ENCODE results near the gene MRPL37.
"Not testable (repeated sequence)": the region's sequence is repeated elsewhere in the genome, so short reads cannot be mapped to it uniquely, and the experiment has no call there.

MRPL37 gene

DNA sequence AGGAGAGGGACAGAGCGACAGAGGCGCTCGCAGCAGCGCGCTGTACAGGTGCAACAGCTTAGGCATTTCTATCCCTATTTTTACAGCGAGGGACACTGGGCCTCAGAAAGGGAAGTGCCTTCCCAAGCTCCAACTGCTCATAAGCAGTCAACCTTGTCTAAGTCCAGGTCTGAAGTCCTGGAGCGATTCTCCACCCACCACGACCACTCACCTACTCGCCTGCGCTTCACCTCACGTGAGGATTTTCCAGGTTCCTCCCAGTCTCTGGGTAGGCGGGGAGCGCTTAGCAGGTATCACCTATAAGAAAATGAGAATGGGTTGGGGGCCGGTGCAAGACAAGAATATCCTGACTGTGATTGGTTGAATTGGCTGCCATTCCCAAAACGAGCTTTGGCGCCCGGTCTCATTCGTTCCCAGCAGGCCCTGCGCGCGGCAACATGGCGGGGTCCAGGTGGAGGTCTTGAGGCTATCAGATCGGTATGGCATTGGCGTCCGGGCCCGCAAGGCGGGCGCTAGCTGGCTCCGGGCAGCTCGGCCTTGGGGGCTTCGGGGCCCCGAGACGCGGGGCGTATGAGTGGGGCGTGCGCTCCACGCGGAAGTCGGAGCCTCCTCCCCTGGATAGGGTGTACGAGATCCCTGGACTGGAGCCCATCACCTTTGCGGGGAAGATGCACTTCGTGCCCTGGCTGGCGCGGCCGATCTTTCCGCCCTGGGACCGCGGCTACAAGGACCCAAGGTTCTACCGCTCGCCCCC is at the start of gene MRPL37, which contains the start of gene CYB5RL:
TSS of gene MRPL37 (plus strand) at position 403 of the 754 bp plus-strand sequence. CDS start at position 480, 77 bp downstream.
TSS of gene CYB5RL (minus strand) at position 266 of the 754 bp plus-strand sequence. CDS start 4,414 bp downstream, outside the sequence.
- peak; percentile 92 for DNase-seq (ENCODE audit: low read depth)

DNA sequence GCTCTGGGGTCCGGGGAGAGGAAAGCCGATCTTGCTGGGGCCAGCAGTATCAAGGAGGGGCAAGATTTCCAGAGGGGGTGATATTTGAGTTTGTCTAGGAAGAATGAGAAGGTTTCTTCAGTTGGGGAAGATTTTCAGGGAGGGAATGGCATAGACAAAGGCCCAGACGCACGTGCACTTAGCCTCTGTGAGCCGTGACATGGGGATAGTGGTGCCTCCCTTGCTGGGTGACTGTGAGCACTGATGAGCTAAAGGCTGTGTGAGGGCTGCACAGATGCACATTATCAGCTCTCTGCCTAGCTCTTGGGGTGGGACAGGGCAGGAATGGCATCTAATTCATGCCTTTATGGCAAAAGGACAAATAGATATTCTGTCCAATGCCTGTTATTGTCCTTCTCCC is 49.0 kb upstream of the MRPL37 start:
- no peak for DNase-seq (ENCODE audit: low read depth)

DNA sequence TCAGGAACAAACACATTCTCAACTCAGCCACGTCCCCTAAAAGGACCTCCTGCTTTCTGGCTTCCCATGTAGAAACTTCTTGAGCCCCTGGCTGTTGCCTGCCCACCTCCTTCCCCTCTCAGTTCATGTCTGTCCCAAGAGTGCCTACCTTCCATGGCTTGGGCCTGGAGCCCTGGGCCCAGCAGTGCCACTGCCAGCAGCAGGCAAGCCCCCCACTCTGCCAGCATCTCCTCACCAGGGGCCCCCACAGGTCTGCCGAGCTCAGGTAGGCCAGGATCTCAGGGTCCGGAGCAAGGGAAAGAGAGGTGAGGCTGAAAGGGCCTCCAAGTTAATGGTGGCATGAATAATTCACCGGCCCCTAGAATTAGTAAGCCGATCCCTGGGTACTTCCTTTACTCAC is 47.3 kb upstream of the MRPL37 start, which contains the start of gene CDCP2:
TSS of gene CDCP2 (minus strand) at position 305 of the 400 bp plus-strand sequence. CDS start at position 227, 78 bp downstream.
- DNase-seq (ENCODE audit: low read depth) = no peak

DNA sequence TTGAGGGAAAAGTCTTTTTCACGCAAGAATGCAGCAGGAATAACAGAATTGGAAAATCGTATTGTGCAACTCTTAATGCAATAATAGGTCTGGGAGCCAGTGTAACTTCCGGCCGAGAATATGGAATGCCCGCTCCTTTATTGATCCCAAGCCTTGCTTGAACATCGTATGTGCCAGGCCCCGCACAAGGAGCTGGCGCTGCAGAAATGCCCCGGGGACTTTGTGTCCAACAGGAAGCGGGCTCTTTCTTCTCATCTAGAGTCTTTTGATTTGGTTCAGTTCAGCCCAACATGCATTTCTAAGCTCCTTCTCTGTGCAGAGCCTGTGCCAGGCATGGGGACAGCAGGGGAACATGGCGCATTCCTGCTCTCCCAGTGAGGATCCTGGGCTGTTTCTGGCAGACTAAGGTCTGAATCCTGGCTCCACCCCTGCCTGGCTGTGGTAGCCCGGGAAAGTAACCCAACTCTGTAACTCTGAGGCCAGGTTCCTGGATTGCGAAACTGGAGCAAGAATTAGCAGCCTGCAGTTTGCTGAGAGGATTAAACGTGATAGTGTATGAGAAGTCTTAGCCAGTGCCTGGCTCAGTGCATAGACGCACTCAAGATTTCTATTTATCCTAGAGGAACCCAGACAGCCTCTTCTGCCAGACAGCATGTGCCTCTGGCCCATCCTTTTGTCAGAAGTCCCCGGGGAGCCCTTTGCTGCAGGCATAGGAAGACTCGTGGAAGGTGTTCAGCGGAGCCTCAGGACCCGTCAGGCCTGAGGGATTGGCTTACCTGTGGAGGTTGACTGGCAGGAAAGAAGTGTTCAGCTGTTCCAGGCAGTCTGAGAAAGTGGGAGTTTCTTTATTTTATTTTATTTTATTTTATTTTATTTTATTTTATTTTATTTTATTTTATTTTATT is 46.2 kb upstream of the MRPL37 start:
- peak; percentile 50 for DNase-seq (ENCODE audit: low read depth)

DNA sequence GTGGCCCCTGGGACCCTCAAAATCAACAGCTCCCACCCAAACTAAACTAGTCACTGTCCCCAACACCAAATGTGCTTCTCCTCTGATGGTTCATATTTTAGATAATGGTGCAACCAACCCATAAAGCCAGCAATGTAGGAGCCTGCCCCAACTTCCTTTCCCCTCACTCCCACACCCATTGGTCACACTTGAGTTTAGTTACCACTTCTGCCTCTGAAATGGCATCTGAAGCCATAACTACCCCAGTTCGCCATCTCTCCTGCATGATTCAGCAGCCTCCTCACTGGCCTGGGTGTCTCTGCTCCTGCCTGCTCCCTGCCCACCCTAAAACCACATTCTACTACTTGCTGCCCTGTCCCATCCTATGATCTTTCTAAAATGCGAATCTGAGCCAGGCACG is 43.8 kb upstream of the MRPL37 start:
- no peak for DNase-seq (ENCODE audit: low read depth)

DNA sequence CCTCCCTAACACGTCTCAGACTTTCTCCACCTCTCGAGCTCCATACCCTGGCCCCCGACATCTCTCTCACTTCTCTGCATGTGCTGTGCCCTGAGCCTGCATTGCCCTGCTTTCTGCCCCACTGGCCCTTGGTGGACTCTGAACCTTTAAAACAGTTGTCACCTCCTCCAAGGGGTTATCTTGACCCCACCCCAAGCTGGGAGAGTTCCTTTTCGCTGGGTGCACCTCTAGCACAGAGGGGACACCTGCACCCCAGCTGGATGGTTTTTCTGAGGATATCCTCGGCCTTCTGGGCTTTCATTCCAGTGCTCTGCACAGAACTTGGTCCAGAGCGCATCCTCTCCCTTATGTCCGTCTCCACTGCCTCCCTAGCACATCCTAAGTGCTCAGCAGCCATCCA is 43.0 kb upstream of the MRPL37 start:
- DNase-seq (ENCODE audit: low read depth) = no peak

DNA sequence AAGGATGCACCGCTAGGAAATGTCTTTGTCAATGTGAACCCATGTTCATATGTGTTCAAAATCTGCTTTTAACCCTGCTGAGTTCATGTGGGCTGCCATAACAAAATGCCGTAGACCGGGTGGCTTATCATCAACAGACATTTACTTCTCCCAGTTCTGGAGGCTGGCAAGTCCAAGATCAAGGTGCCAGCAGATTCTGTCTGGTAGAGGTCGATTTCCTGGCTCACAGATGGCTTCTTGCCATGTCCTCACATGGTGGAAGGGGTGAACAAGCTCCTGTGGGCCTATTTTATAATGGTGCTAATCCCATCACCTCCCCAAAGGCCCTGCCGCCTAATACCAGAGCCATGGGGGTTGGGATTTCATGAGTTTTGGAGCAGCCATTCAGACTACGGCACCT is 42.6 kb upstream of the MRPL37 start:
- DNase-seq (ENCODE audit: low read depth) = no peak

DNA sequence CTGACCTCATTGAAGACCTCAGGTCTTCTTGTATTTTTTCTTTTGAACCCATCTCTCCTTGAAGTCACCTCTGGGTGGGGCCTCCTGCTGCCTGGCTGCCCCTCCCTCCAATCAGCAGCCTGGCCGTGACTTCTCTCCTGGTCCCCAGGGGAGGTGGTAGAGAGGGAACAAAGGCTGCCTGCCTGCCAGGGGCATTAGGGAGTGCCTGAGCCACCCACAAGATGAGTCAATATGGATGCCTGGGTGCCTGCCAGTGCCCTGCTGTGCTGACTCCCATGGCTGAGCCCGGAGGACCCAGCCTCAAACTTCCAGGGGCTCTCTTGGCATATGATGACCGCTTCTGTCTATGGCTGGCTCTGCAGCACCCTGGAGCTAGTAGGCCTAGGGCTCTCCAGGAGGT is 41.9 kb upstream of the MRPL37 start:
- DNase-seq (ENCODE audit: low read depth) = no peak

DNA sequence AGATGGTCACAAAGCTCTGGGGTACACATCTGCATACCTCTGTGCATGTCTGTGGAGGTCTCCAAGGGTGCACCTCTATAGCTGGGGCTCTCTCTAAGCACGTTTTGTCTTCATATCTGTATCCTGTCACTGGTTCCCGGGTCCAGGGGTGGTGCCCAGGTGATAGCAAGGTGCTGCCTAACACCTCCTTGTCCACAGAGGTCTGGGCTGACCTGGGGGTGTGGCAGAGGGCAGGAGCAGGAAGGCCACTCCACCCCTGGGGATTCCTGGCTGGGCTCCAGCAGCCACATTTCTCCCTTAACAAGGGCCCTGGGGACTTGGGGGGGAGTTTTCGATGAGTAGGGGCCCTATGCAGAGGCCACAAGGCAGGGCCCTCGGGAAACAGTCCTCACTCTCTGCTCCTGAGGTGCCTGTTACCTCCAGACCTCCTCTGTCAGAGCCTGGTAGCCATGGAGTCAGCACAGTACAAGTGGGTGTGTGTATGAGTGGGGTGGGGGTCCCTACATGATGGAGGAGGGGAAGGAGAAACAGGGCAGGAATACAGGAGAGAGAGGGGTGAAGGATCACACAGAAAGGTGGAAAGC is 40.1 kb upstream of the MRPL37 start:
- no peak for DNase-seq (ENCODE audit: low read depth)

DNA sequence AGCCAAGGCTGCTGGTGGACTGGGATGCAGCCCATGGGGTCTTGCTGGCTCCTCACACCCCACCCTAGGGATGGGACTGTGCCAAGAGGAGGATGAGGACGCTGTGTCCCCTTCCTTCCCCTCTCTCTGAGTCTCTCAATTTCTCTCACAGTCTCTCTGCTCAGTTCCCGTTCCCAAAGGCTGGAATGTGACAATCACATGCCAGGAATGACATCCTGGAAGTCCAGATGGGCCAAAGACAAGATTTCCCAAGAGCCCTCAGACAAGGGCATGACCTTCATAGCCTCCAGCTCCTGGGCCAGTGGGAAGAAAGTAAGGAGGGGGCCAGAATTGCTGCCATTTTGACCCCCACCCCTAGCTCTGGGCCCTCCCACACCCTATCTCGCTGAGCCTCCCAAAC is 39.6 kb upstream of the MRPL37 start:
- no peak for DNase-seq (ENCODE audit: low read depth)

DNA sequence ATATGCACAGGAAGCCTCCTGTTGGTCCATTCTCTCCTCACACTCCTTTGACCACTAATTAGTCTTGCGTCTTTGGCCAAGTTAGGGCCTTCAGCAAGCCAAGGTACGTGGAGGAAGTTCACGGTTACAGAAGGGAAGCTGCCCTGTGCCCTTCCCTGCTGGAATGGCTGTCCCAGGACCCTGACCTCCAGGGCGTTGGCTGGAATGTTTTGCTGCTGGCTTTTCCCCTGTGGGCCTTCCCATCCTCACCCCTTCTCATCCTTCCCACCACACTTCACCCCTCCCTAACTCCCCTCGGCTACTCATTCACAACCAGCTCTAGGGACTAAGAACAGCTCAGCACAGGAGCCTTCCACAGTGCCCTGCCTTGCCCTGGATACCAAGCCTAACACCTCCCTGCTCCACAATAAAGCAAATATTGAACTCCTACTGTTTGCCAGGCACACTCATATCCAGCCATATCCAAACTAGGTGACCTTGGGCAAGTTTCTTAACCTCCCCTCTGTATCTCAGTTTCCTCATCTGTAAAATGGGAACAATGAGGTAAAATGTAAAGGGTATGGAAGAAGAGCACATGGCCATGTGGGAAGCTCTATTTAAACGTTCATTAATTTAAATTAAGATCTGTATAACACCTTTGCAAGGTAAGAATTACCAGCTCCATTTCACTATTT is 38.3 kb upstream of the MRPL37 start:
- DNase-seq (ENCODE audit: low read depth) = no peak

DNA sequence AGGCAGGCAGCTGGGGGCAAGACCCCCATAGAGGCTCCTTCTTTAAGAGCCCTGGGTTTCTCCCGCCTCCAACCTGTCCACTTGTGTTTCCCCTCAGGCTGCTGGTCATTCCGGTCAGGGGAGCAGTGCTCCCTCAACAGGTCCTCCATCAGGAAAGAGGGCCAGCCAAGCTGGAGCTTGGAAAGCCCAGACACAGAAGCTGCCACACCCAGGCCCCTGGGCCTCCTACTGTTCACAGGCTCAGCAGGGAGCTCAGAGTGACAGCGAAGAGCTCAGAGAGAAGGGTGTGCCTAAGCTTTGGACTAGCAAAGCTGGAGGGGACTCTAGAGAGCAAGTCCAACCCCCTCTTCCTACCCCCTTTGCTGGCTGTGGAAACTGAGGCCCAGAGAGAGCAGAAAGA is 36.9 kb upstream of the MRPL37 start:
- no peak for DNase-seq (ENCODE audit: low read depth)

DNA sequence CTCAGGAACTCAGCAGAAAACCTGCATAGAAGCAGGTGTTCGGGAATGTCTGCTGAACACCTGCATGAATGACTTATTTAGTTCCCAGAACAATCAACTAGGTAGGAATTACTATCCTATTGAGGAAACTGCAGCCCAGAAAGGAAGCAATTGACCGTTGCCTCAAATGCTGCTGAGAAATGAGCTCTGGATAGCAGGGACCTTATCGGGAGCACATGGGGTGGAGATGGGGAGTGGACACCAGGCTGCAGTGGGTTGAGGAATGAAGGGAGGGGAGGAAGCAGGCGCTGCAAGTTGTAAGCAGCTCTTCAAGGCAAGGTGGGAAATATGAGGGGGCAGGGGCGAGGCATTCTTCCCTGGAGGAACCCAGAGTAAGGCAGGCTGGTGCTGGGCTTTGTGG is 36.4 kb upstream of the MRPL37 start:
- no peak for DNase-seq (ENCODE audit: low read depth)

DNA sequence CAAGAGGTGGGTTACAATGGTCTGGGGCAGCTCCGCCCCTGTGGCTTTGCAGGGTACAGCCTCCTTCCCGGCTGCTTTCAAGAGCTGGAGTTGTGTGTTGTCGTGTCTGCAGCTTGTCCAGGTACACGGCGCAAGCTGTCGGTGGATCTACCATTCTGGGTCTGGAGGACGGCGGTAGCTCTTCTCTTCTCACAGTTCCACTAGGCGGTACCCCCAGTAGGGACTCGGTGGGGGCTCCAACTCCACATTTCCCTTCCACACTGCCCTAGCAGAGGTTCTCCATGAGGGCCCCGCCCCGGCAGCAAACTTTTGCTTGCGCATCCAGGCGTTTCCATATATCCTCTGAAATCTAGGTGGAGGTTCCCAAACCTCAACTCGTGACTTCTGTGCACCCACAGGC is 34.8 kb upstream of the MRPL37 start:
- no peak for DNase-seq (ENCODE audit: low read depth)

DNA sequence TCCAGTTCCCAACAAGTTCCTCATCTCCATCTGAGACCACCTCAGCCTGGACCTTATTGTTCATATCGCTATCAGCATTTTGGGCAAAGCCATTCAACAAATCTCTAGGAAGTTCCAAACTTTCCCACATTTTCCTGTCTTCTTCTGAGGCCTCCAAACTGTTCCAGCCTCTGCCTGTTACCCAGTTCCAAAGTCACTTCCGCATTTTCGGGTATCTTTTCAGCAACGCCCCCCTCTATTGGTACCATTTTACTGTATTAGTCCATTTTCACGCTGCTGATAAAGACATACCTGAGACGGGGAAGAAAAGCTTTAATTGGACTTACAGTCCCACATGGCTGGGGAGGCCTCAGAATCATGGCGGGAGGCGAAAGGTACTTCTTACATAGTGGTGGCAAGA is 33.6 kb upstream of the MRPL37 start:
- DNase-seq (ENCODE audit: low read depth) = not testable (repeated sequence)

DNA sequence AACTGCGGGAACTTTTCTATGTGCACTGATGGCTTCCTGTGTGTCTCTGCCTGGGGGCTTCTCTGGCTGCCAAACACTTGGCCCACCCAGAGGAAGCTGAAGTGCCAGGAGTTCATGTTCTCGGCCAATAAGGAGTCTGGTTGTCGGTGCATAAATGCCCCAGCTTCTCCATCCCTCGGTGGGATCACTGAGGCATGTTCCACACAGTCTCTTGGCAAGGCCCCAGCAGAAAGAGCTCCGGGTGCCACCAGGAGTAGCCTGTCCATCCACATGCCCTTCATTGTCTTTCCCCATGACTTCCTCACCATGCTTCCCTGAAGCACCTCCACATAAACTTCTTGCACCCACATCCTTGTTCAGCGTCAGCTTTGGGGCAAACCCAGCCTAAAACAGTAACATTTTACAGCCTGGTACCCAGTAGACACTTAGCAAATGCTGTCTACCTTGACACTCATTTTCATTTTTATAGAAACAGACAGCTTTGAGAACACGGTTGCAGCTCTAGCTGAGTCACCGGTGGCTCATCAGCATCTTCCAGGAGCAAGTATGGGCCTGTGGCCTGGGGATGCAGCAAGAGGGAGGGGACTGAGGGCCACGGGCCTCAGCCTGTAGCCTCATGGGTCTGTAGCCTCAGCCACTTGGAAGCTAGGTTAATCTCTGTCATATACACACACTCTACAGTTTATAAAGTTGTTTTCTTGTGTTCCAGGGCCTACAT is 32.4 kb upstream of the MRPL37 start:
- DNase-seq (ENCODE audit: low read depth) = peak; percentile 15

DNA sequence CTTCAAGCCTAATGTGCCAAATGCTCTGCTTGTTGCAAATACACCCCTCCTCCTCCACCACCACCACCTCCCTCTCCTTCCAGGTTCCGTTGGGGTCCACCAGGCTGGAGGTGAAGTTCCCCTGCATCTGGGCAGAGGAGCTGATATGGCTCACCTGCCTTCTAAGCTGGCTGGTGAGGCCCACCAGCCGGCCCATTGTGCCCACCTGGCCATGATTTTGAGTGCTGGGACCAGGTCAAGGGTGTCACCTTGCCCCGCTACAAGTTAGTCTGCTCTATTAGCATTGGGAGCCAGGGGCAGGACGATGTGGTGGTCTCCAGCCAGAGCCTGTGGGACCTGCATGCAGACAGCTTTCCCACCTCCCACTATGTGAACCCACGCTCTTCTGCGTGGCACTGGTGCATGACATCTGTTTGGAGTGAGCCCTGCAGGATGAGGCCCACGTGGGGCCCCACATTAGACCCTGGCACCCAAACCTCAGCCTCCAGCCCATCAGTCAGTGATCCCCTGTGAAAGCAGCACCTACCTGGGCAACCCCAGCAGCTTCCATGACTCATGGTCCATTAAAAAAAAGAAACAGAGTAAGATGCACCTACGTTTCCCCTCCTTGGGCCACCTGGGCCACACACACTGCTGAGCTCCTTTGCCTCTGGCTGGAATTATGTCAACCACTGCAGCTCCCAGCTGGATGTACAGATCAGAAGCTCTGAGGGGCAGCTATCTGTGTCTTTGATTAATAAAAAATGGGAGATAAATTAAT is 31.6 kb upstream of the MRPL37 start:
- no peak for DNase-seq (ENCODE audit: low read depth)

DNA sequence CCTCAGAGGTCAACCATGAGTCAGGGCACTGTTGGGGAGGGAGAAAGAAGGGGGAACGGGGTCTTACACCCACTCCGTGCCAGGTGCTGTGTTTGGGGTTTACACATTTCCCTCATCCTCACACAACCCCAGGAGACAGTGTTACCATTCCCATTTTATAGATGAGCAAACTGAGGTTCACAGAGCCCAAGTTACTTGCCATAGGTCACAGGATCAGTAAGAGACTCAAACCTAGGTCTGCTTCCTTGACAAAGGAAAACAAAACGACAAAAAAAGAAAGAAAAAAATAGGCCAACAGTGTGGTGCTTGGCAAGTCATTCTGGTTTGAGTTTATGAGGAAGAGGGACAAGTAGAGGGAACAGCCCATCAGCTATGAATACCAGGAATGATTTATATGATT is 30.9 kb upstream of the MRPL37 start:
- no peak for DNase-seq (ENCODE audit: low read depth)

DNA sequence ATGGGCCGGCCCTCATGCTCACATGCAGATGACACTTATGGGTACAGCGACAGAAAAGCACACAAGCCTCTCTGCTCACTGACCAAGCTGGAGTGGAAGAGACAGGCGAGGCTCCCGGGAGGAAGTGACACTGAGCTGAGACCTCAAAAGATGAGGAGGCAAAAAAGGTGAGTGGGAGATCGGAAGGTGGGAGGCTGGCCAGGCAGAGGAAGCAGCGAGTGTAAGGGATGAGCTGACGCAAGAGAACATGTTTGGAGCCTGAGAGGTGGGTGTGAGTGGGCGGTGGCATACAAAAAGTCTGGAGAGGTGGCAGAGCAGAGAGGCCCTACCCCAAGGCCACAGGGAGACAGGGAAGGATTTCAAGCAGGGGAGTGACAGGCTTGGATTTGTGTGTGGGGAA is 29.0 kb upstream of the MRPL37 start:
- DNase-seq (ENCODE audit: low read depth) = no peak

DNA sequence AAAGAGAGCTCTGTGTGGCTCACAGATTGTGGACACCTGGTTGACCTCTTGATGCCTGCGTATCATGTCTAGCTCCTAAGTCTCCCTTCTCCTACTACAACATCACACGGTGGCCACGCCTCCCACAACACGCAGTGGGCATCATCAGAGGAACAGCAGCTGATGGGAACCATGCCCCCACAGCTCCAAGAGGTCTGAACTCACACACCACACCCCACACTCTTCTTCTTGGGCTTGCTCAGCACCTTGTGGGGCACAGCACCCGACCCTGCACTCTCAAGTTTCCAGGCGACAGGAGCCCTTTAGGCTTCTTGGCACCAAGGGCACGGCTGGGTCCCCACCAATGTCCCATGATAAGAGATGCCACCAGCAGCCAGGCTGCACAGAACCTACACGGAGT is 28.4 kb upstream of the MRPL37 start:
- no peak for DNase-seq (ENCODE audit: low read depth)

Measured in GM04504 (cell line).